HCT116 (cell line): ENCODE measurements around the gene DCAF11. TPM values are rescaled to one million over a fixed set of nuclear protein-coding genes. Genes with fewer than 3 reads are reported as not detected.
A peak's percentile ranks its signal among the peaks of the same experiment; 100 is the strongest.

Source experiments
- ATAC-seq: fragments of 200-7000 bp; cut with Tn5 transposase; 2 replicates; pipeline ENCODE4 v1.9.1; 2020; ENCODE audit warnings: mild to moderate bottlenecking, moderate library complexity
- BruUV-seq: library from RNA; stranded (reverse); fragments of 400-500 nt; replicated peaks from 2 replicates; lab custom pipeline; 2021; lab: Mats Ljungman, UMichigan
- CTCF ChIA-PET: fragments of 300-600 bp; sonication (Branson Sonifier 250); formaldehyde crosslinking; loops from one replicate; lab custom pipeline; 2021; ENCODE audit warnings: antibody characterized with exemption; lab: Charles Lee
- POLR2A ChIA-PET: fragments of 300-600, 350-600 bp; sonication (Branson Sonifier 250); formaldehyde crosslinking; loops from one replicate; lab custom pipeline; 2021; ENCODE audit warnings: antibody characterized with exemption; lab: Charles Lee
- RAD21 ChIA-PET, 2 experiments: fragments of 300-600 bp; sonication (Branson Sonifier 250); formaldehyde crosslinking; loops; one replicate each; lab custom pipeline; 2023; ENCODE audit warnings: low total read pairs in 2 of 2; ENCODE audit not compliant: uncharacterized antibody in 2 of 2, unreplicated experiment in 2 of 2, low non-redundant PET in 1 of 2; lab: Charles Lee
- DNase-seq: peaks from one replicate; pipeline ENCODE4 v3.0.0-alpha.2; 2010; ENCODE audit warnings: low read depth, low spot score
- H2AFZ ChIP-seq: fragments of 200-600 bp; shearing (Covaris generic), sonication (generic); 2 replicates; pipeline ENCODE4 v1.6.1; 2017; ENCODE audit warnings: low read depth, mixed run types, mixed read lengths, antibody characterized with exemption, low read length; ENCODE audit not compliant: poor library complexity, severe bottlenecking
- H3K27ac ChIP-seq: 2 replicates; pipeline ENCODE4 v1.5.1; 2012; ENCODE audit warnings: low read depth, low read length
- H3K27me3 ChIP-seq: fragments of 200-600 bp; sonication (generic); 2 replicates; pipeline ENCODE4 v1.6.1; 2016; ENCODE audit warnings: mixed run types, low read length, mixed read lengths; ENCODE audit not compliant: insufficient read depth
- H3K36me3 ChIP-seq, 2 experiments: fragments of 200-500 bp in 1 of 2; fragments of 200-600 bp in 1 of 2; sonication (Bioruptor generic) in 1 of 2; sonication (generic) in 1 of 2; 2 replicates each; pipeline versions ENCODE4 v1.5.1 to v1.6.1; 2014 to 2016; ENCODE audit warnings: low read length in 2 of 2, inconsistent platforms in 1 of 2, mixed read lengths in 1 of 2, mixed run types in 1 of 2; ENCODE audit not compliant: insufficient read depth in 2 of 2, control insufficient read depth in 1 of 2
- H3K4me1 ChIP-seq, 2 experiments: fragments of 200-600 bp in 1 of 2; sonication (generic) in 1 of 2; 2 replicates each; pipeline versions ENCODE4 v1.5.1 to v1.6.1; 2012 to 2017; ENCODE audit warnings: low read length in 2 of 2, inconsistent platforms in 1 of 2, mild to moderate bottlenecking in 1 of 2, mixed read lengths in 1 of 2, mixed run types in 1 of 2, moderate library complexity in 1 of 2; ENCODE audit not compliant: insufficient read depth in 2 of 2, control insufficient read depth in 1 of 2
- H3K4me2 ChIP-seq: fragments of 200-600 bp; sonication (generic); 2 replicates; pipeline ENCODE4 v1.6.1; 2017; ENCODE audit warnings: mixed run types, low read length, mixed read lengths
- H3K4me3 ChIP-seq, 2 experiments: fragments of 200-600 bp in 1 of 2; sonication (generic) in 1 of 2; replicated peaks in 1 of 2; 2 replicates each; pipeline ENCODE4 v1.5.1; 2011 to 2016; ENCODE audit warnings: low read length in 2 of 2, control low read depth in 1 of 2, low read depth in 1 of 2, mild to moderate bottlenecking in 1 of 2, mixed read lengths in 1 of 2, mixed run types in 1 of 2
- H3K79me2 ChIP-seq: fragments of 200-600 bp; sonication (generic); 2 replicates; pipeline ENCODE4 v1.6.1; 2017; ENCODE audit warnings: mild to moderate bottlenecking, mixed run types, low read length, moderate library complexity, mixed read lengths; ENCODE audit not compliant: insufficient read depth
- H3K9ac ChIP-seq: fragments of 200-600 bp; sonication (generic); 2 replicates; pipeline ENCODE4 v1.6.1; 2016; ENCODE audit warnings: low read length, mixed read lengths
- H3K9me2 ChIP-seq: fragments of 200-600 bp; sonication (generic), shearing (Covaris generic); 2 replicates; pipeline ENCODE4 v1.6.1; 2017; ENCODE audit warnings: mixed run types, mild to moderate bottlenecking, moderate library complexity; ENCODE audit not compliant: insufficient read depth
- H3K9me3 ChIP-seq, 2 experiments: fragments of 200-500 bp in 1 of 2; fragments of 200-600 bp in 1 of 2; sonication (Bioruptor generic) in 1 of 2; sonication (generic) in 1 of 2; 2 replicates each; pipeline ENCODE4 v1.6.1; 2014 to 2017; ENCODE audit warnings: low read length in 2 of 2, mixed read lengths in 2 of 2, inconsistent platforms in 1 of 2, low read depth in 1 of 2, mild to moderate bottlenecking in 1 of 2, mixed run types in 1 of 2, moderate library complexity in 1 of 2; ENCODE audit not compliant: control insufficient read depth in 1 of 2, insufficient read depth in 1 of 2
- H4K20me1 ChIP-seq: fragments of 200-600 bp; sonication (generic), shearing (Covaris generic); 2 replicates; pipeline ENCODE4 v1.6.1; 2017; ENCODE audit warnings: mixed run types, mild to moderate bottlenecking, moderate library complexity; ENCODE audit not compliant: insufficient read depth
- ATF3 ChIP-seq: IDR thresholded peaks from 2 replicates; pipeline ENCODE4 v1.6.1; 2012
- CBX3 ChIP-seq: IDR thresholded peaks from 2 replicates; pipeline ENCODE4 v1.6.1; 2012; ENCODE audit warnings: low read depth
- CEBPB ChIP-seq: IDR thresholded peaks from 2 replicates; pipeline ENCODE4 v1.6.1; 2012; ENCODE audit warnings: low read depth
- CTCF ChIP-seq, 3 experiments: fragments of 200-600 bp in 1 of 3; sonication (generic) in 1 of 3; IDR thresholded peaks in 2 of 3; conservative IDR thresholded peaks in 1 of 3; 2 replicates each; pipeline ENCODE4 v1.5.1; 2012 to 2017; ENCODE audit warnings: low read depth in 2 of 3, low read length in 2 of 3, antibody characterized with exemption in 1 of 3, borderline replicate concordance in 1 of 3, control low read depth in 1 of 3, mild to moderate bottlenecking in 1 of 3, mixed read lengths in 1 of 3, mixed run types in 1 of 3, moderate library complexity in 1 of 3; ENCODE audit not compliant: insufficient read depth in 1 of 3
- EGR1 ChIP-seq: IDR thresholded peaks from 2 replicates; pipeline ENCODE4 v1.6.1; 2012; ENCODE audit warnings: low read depth
- ELF1 ChIP-seq: IDR thresholded peaks from 2 replicates; pipeline ENCODE4 v1.6.1; 2012; ENCODE audit warnings: low read depth, borderline replicate concordance
- EZH2 ChIP-seq: fragments of 200-600 bp; sonication (generic); IDR thresholded peaks from 2 replicates; pipeline ENCODE4 v1.6.1; 2017; ENCODE audit warnings: antibody characterized with exemption, mixed run types
- EZH2phosphoT487 ChIP-seq: fragments of 200-600 bp; IDR thresholded peaks from 2 replicates; pipeline ENCODE4 v1.6.1; 2018; ENCODE audit warnings: antibody characterized with exemption, borderline replicate concordance
- FOSL1 ChIP-seq: IDR thresholded peaks from 2 replicates; pipeline ENCODE4 v1.6.1; 2012; ENCODE audit warnings: low read depth
- JUND ChIP-seq: IDR thresholded peaks from 2 replicates; pipeline ENCODE4 v1.6.1; 2012
- MAX ChIP-seq: IDR thresholded peaks from 2 replicates; pipeline ENCODE4 v1.6.1; 2012
- POLR2A ChIP-seq: IDR thresholded peaks from 2 replicates; pipeline ENCODE4 v1.7.0; 2011; ENCODE audit warnings: borderline replicate concordance; ENCODE audit not compliant: insufficient read depth, insufficient read length; ENCODE audit errors: extremely low read depth
- POLR2AphosphoS5 ChIP-seq: IDR thresholded peaks from 2 replicates; pipeline ENCODE4 v1.6.1; 2011; ENCODE audit warnings: mild to moderate bottlenecking, low read depth, low read length, moderate library complexity
- RAD21 ChIP-seq: IDR thresholded peaks from 2 replicates; pipeline ENCODE4 v1.6.1; 2012; ENCODE audit warnings: low read depth, mild to moderate bottlenecking
- SIN3A ChIP-seq: IDR thresholded peaks from 2 replicates; pipeline ENCODE4 v1.6.1; 2012; ENCODE audit warnings: low read depth
- SP1 ChIP-seq: IDR thresholded peaks from 2 replicates; pipeline ENCODE4 v1.6.1; 2012; ENCODE audit warnings: low read depth
- SRF ChIP-seq: IDR thresholded peaks from 2 replicates; pipeline ENCODE4 v1.6.1; 2012; ENCODE audit warnings: low read depth
- TCF7L2 ChIP-seq: IDR thresholded peaks from 2 replicates; pipeline ENCODE4 v1.7.0; 2011; ENCODE audit warnings: borderline replicate concordance, inconsistent platforms; ENCODE audit not compliant: insufficient read depth, insufficient read length; ENCODE audit errors: extremely low read depth
- YY1 ChIP-seq: IDR thresholded peaks from 2 replicates; pipeline ENCODE4 v1.6.1; 2011; ENCODE audit warnings: low read length, low read depth, moderate library complexity, mild to moderate bottlenecking; ENCODE audit not compliant: insufficient replicate concordance; ENCODE audit errors: extremely low read depth
- ZFX ChIP-seq: fragments of 450-650 bp; IDR thresholded peaks from 2 replicates; pipeline ENCODE4 v1.6.1; 2017
- ZNF274 ChIP-seq: fragments of 200-500 bp; sonication (Bioruptor generic); IDR thresholded peaks from 2 replicates; pipeline ENCODE4 v1.6.1; 2014; ENCODE audit warnings: mild to moderate bottlenecking, low read depth, low read length, inconsistent platforms
- intact Hi-C: fragments of 100-400 bp; cut with micrococcal nuclease; formaldehyde crosslinking; loops from 2 replicates; pipeline ENCODE4 v1.10.0; 2022
- total RNA-seq: library from RNA; stranded (reverse); gene quantifications from one replicate; pipeline ENCODE4 v1.2.1, GENCODE V29; 2021; ENCODE audit not compliant: unreplicated experiment
- TF ChIP-seq, protein P1 (sequence below): IDR thresholded peaks from 2 replicates; pipeline ENCODE4 v1.6.1; 2012; ENCODE audit warnings: low read depth

DCAF11 gene
- total RNA-seq, 1 experiment from 2014 or later = 47.5 TPM

DNA sequence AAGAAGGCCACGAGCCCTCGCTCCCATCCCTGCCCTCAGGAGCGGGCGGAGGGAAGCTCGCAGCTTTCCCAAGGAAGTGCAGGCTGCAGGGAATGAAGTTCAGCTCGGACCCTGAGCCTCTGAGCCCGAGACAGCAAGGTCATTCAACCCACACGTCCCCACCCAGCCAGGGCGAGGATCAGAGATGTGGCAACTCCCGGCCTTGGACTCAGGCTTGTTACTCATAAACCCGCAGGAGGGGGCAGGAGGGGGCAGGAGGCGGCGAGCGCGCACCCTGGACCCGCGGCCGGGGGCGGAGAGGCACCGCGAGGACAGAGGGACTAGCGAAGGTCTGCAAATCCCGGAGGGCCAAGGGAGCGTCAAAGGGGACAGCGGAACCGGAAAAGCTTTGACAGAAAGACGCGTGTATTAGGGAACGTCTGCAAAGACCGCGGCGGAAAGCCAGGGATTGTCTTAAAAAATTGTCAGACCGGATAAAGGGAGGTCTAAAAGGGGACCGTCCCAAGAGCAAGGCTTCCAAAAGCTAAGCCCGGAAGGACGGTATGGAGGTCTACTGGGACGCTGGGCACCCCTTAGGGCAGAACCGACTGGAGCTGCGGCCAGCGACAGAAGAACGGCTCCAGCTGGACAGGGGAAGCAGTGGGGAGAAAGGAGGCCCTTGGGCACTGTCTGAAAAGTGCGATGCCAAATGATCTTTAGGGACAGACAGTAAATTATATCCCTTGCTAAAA is 611 bp upstream of the DCAF11 start:
- Histone ChIP-seq H4K20me1 (no peaks in the 10 kb centered on the region), H3K27me3 (no peaks in the 10 kb centered on the region), H2AFZ (peak overlapping the region; percentile 74), H3K79me2 (peaks cover 14% of the 10 kb centered on the region; the same call in 1 of the 2 replicates), H3K4me2 (peak overlapping the region; percentile 95), H3K36me3 (peaks cover 5 to 9% of the 10 kb centered on the region in 2 experiments; a peak in 2 of 4 replicates), H3K4me1 (peaks cover 7 to 20% of the 10 kb centered on the region in 2 experiments; a peak in 3 of 4 replicates), H3K4me3 (peak overlapping the region; percentile 86 to 92), H3K9me3 (no peaks in the 10 kb centered on the region), H3K9me2 (no peaks in the 10 kb centered on the region), H3K27ac (peak overlapping the region; percentile 97), H3K9ac (peak overlapping the region; percentile 84)
- intact Hi-C loops = loop anchor here (1.0 to 5.0 kb wide), 4 partner anchors 20 to 98 kb away; partner anchors contain the start of genes CHMP4A, IRF9, PCK2 and PSME2
- peak; percentile 94 for DNase-seq
- POLR2A ChIA-PET = interaction anchor here (0.8 to 2.6 kb wide), 17 partner anchors 9 to 184 kb away, joined by 3 to 49 read pairs (median 5); partner anchors contain the start of genes EMC9, FITM1, IPO4 and IRF9
- RAD21 ChIA-PET = interaction anchor here (0.6 to 1.7 kb wide), 4 partner anchors 13 to 52 kb away, joined by 3 to 10 read pairs (median 4); partner anchors contain the start of genes EMC9 (in 1 of the 2) and PSME1 (in 1 of the 2)
- ATAC-seq = peak; percentile 59
- no TSS peak for BruUV-seq
- CTCF ChIA-PET = interaction anchor here (0.7 to 2.7 kb wide), 12 partner anchors 8 to 183 kb away, joined by 3 to 11 read pairs (median 4); partner anchors contain the start of genes EMC9, IRF9, PSME1 and PSME2
- peak; percentile 73 for TF ChIP-seq POLR2A
- TF ChIP-seq MAX = peak; percentile 76
- no peak for TF ChIP-seq CTCF (IDR thresholded peaks at IDR 0.05 in 2 of 3, conservative IDR thresholded peaks at IDR 0.05 in 1 of 3; ENCODE audit: borderline replicate concordance in 1 of 3, insufficient read depth in 1 of 3, low read depth in 2 of 3, low read length in 2 of 3)
- no peak for TF ChIP-seq EZH2
- no peak for TF ChIP-seq EZH2phosphoT487
- TF ChIP-seq EGR1 = peak; percentile 92
- TF ChIP-seq TCF7L2 = peak; percentile 69
- peak; percentile 83 for TF ChIP-seq POLR2AphosphoS5
- TF ChIP-seq ATF3 = no peak
- TF ChIP-seq RAD21 = 0 out of 2 replicates have a peak, but pooled peaks have one; percentile 2
- TF ChIP-seq SRF = no peak
- no peak for TF ChIP-seq FOSL1
- peak; percentile 81 for TF ChIP-seq CEBPB
- peak; percentile 84 for TF ChIP-seq ZFX
- no peak for TF ChIP-seq ELF1
- peak; percentile 14; the same call in 1 of the 2 replicates for TF ChIP-seq CBX3
- TF ChIP-seq, protein P1, sequence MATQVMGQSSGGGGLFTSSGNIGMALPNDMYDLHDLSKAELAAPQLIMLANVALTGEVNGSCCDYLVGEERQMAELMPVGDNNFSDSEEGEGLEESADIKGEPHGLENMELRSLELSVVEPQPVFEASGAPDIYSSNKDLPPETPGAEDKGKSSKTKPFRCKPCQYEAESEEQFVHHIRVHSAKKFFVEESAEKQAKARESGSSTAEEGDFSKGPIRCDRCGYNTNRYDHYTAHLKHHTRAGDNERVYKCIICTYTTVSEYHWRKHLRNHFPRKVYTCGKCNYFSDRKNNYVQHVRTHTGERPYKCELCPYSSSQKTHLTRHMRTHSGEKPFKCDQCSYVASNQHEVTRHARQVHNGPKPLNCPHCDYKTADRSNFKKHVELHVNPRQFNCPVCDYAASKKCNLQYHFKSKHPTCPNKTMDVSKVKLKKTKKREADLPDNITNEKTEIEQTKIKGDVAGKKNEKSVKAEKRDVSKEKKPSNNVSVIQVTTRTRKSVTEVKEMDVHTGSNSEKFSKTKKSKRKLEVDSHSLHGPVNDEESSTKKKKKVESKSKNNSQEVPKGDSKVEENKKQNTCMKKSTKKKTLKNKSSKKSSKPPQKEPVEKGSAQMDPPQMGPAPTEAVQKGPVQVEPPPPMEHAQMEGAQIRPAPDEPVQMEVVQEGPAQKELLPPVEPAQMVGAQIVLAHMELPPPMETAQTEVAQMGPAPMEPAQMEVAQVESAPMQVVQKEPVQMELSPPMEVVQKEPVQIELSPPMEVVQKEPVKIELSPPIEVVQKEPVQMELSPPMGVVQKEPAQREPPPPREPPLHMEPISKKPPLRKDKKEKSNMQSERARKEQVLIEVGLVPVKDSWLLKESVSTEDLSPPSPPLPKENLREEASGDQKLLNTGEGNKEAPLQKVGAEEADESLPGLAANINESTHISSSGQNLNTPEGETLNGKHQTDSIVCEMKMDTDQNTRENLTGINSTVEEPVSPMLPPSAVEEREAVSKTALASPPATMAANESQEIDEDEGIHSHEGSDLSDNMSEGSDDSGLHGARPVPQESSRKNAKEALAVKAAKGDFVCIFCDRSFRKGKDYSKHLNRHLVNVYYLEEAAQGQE = no peak
- TF ChIP-seq SP1 = no peak
- TF ChIP-seq YY1 = no peak
- TF ChIP-seq JUND = no peak
- no peak for TF ChIP-seq ZNF274
- TF ChIP-seq SIN3A = peak; percentile 92
